GM12873 (cell line): Measurements from ENCODE around the gene SGPL1.

Experiments used
- TF ChIP-seq, protein P1 (sequence below): IDR thresholded peaks from 2 replicates; pipeline ENCODE4 v1.5.1; 2012; ENCODE audit warnings: low read depth, mild to moderate bottlenecking, moderate library complexity, low read length, control low read depth; ENCODE audit not compliant: insufficient read depth; ENCODE audit errors: missing control alignments

Gene SGPL1

DNA sequence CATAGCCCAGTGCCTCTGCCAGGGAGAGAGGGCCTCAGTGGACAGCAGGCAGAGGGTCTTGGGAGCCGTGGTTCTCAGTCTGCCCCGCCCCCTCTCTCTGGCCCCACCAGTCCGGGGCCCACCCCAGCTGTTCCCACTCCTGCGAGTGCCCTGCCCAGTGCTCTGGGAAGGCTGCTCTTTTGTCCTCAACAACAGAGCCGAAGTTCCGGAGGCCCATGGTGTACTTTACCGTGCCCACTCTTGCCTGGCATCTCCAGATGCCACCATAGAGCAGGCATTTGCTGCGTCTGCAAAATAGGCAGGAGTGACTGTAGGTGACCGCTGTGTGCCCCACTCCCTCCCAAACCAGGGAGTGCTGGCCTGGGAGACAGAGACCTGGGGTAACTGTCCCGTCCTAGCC is 101.9 kb downstream of the SGPL1 start:
- TF ChIP-seq, protein P1, sequence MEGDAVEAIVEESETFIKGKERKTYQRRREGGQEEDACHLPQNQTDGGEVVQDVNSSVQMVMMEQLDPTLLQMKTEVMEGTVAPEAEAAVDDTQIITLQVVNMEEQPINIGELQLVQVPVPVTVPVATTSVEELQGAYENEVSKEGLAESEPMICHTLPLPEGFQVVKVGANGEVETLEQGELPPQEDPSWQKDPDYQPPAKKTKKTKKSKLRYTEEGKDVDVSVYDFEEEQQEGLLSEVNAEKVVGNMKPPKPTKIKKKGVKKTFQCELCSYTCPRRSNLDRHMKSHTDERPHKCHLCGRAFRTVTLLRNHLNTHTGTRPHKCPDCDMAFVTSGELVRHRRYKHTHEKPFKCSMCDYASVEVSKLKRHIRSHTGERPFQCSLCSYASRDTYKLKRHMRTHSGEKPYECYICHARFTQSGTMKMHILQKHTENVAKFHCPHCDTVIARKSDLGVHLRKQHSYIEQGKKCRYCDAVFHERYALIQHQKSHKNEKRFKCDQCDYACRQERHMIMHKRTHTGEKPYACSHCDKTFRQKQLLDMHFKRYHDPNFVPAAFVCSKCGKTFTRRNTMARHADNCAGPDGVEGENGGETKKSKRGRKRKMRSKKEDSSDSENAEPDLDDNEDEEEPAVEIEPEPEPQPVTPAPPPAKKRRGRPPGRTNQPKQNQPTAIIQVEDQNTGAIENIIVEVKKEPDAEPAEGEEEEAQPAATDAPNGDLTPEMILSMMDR: no peak

DNA sequence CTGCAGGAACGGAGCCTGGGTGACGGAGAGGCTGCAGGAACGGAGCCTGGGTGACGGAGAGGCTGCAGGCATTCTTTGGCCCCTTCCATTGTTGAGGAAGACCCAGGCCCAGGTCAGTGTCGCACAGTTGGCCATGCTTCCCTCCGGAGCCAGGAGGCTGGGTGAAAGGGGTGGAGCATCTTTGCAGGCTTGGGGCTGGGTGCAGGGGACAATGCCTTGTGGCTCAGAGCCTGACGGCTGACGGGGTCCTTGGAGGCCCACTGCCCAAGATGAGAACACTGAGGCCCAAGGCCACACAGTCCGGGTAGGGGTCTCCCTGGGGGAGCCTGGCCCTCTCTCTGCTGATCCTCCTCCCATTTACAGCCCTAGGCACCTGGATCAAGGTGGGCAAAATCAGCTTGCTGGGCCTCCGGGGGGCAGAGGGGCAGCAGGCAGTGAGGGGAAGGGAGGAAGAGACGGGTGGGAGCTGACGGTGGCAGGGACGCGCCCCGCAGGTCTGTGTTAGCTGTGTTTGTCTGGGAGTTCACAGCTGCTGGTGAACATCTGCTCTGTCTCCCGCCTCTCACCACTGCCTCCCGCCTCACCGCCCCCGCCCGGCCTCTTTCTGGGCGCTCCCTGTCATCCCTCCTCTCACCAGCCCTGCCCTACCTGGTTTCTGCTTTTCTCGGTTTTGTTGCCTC is 103.2 kb downstream of the SGPL1 start:
- TF ChIP-seq, protein P1: no peak

- TF ChIP-seq, protein P1: no peak
Observed at GRCh38 chr10:70920519-70920918, 104.8 kb downstream of the SGPL1 start.

GRCh38 chr10:70921285-70921684 is 105.5 kb downstream of the SGPL1 start:
- TF ChIP-seq, protein P1: no peak

DNA sequence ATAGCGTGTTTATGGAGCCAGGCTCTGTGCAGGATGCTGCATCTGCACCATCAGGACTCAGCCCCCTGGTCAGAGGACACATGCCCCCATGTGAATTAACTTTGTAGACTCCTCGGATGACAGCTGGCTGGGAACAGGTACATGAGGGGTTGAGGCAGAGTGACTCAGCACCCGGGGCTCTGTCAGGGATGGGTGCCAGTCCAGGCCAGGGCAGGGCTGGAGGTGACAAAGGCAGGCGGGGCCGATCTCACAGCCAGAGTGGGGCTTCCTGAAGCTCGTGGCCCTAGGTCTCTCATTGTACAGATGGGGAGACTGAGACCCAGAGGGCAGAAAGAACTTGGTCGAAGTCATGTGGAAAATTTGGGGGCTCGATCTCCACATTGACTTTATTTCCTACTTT is 107.9 kb downstream of the SGPL1 start:
- TF ChIP-seq, protein P1: no peak

DNA sequence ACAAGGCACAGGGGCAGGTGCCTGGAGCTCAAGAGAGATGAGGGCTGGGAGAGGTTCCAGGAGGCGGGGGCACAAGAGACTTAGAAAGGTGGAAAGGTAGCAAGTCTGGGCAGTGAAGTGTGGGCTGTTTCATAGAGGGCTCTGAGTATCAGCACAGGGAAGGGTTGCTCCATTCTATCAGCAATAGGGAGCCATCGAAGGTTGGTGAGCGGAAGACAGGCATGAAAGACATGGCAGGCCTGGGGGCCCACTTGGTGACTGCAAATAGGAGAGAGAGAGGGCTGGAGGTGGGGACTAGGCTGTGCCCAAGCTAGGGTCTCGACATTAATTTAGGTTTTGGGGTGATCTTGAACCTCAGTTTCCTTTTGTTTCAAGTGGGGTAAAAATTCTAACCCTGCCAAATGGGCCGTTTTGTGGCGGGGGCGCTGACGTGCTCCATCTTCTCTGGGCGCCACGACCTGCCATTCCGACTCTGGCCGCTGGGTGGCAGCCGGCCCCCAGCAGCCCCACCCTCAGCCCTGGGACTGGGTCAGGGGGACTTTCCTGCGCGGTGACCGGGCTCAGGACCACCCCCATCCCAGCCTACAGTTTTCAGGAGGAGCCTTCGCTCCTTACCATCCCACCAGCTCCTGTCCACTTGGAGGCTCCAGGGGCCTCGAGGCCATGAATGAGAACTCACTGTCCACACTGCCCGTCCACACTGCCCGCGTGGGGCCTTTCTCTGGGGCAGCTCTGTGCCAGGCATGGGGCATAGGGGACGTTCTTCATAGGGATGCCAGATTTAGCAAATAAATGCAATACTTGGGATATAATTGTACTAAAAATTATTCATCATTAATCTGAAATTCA is 109.9 kb downstream of the SGPL1 start:
- TF ChIP-seq, protein P1: peak; percentile 91

- TF ChIP-seq, protein P1: no peak
Observed at GRCh38 chr10:70926226-70927000, 110.7 kb downstream of the SGPL1 start.
